ENCODE data around the gene GALNT10.

- TF ChIP-seq CTCF (IDR thresholded peaks at IDR 0.05; ENCODE audit: control extremely low read depth in 1 of 3, insufficient read depth in 1 of 3, low read depth in 1 of 3, low read length in 3 of 3) (no peak), FOSL1 (IDR thresholded peaks at IDR 0.05; ENCODE audit: insufficient read depth, low read depth, low read length) (no peak)
Measured at GRCh38 chr5:154315196-154315595, 124.7 kb downstream of the GALNT10 start.
